Hippocampal formation (tissue), 2 donors: ENCODE measurements around the gene ZNF611.
"Not testable (repeated sequence)": the region's sequence is repeated elsewhere in the genome, so short reads cannot be mapped to it uniquely, and the experiment has no call there.

ENCODE experiments used
- DNase-seq, 2 donors: peaks; one replicate each; lab custom pipeline; 2025; lab: John Stamatoyannopoulos, UW

The ZNF611 gene

GRCh38 chr19:52716522-52716921 lies 18.3 kb downstream of the ZNF611 start:
- no peak for DNase-seq

GRCh38 chr19:52715902-52716301 lies 18.9 kb downstream of the ZNF611 start:
- DNase-seq = not testable (repeated sequence)

- DNase-seq = not testable (repeated sequence)
Measured at GRCh38 chr19:52715330-52715729, 19.5 kb downstream of the ZNF611 start.

GRCh38 chr19:52713051-52713450 lies 21.8 kb downstream of the ZNF611 start:
- DNase-seq = not testable (repeated sequence)

GRCh38 chr19:52711661-52712060 lies 23.2 kb downstream of the ZNF611 start:
- not testable (repeated sequence) for DNase-seq

GRCh38 chr19:52710538-52710937 lies 24.3 kb downstream of the ZNF611 start:
- DNase-seq = no peak

GRCh38 chr19:52705615-52706014 lies 29.2 kb downstream of the ZNF611 start:
- not testable (repeated sequence) for DNase-seq

- DNase-seq = no peak
Measured at GRCh38 chr19:52703917-52704316, 30.9 kb downstream of the ZNF611 start.

- no peak for DNase-seq
Measured at GRCh38 chr19:52700673-52701072, 34.2 kb downstream of the ZNF611 start.

GRCh38 chr19:52699555-52699954 lies 35.3 kb downstream of the ZNF611 start:
- DNase-seq = peak in 1 of 2 donors; percentile 13

GRCh38 chr19:52695996-52696395 lies 38.8 kb downstream of the ZNF611 start:
- DNase-seq = no peak

- DNase-seq = no peak
Measured at GRCh38 chr19:52694921-52695320, 39.9 kb downstream of the ZNF611 start.

GRCh38 chr19:52694281-52694680 lies 40.6 kb downstream of the ZNF611 start:
- not testable (repeated sequence) for DNase-seq

- DNase-seq = no peak
Measured at GRCh38 chr19:52692431-52693008, 42.3 kb downstream of the ZNF611 start.

- no peak for DNase-seq
Measured at GRCh38 chr19:52691737-52692136, 43.1 kb downstream of the ZNF611 start.

GRCh38 chr19:52691215-52691610 lies 43.6 kb downstream of the ZNF611 start:
- no peak for DNase-seq

- peak; percentile 82 to 85 for DNase-seq
Measured at GRCh38 chr19:52690369-52691214, 44.3 kb downstream of the ZNF611 start.

- peak in 1 of 2 donors; percentile 28 for DNase-seq
Measured at GRCh38 chr19:52689843-52690368, 44.9 kb downstream of the ZNF611 start.

- not testable (repeated sequence) for DNase-seq
Measured at GRCh38 chr19:52688925-52689796, 45.7 kb downstream of the ZNF611 start.

GRCh38 chr19:52688335-52688734 lies 46.5 kb downstream of the ZNF611 start:
- DNase-seq = no peak

GRCh38 chr19:52687684-52688083 lies 47.2 kb downstream of the ZNF611 start:
- no peak for DNase-seq

GRCh38 chr19:52685811-52686210 lies 49.0 kb downstream of the ZNF611 start:
- DNase-seq = no peak
